ENCODE data around the gene OR52N4. TPM values are rescaled to one million over a fixed set of nuclear protein-coding genes. Genes with fewer than 3 reads are reported as not detected.

OR52N4 gene
- total and polyA plus RNA-seq, 2 of the 8 experiments (the other 6 are each of a cell fraction or from before 2014, with no cell fraction given): 3.7 TPM; not detected in 1

GRCh38 chr11:5722622-5723021 is 31.4 kb upstream of the OR52N4 start:
- Histone ChIP-seq H3K4me2 (ENCODE audit: insufficient read depth in 1 of 2, low read depth in 2 of 2, low read length in 2 of 2) (no peak overlapping the region), H3K27me3 (replicated peaks in 1 of 4; ENCODE audit: control insufficient read depth in 3 of 4, extremely low read depth in 1 of 4, insufficient read depth in 3 of 4, low read length in 3 of 4) (no peaks in the 10 kb centered on the region), H3K23ac (ENCODE audit: insufficient read length) (no peak overlapping the region), H2BK120ac (replicated peaks; ENCODE audit: low read depth, low read length) (no peak overlapping the region), H3K36me3 (ENCODE audit: control insufficient read depth in 2 of 4, insufficient read depth in 4 of 4, low read length in 3 of 4) (no peaks in the 10 kb centered on the region), H4K5ac (ENCODE audit: insufficient read length, low read depth, low read length) (no peak overlapping the region), H3K79me1 (ENCODE audit: low read depth, low read length) (no peaks in the 10 kb centered on the region), H2BK5ac (ENCODE audit: low read depth, low read length) (no peak overlapping the region), H3K4ac (replicated peaks; ENCODE audit: insufficient read length, low read depth, low read length) (no peak overlapping the region), H4K91ac (replicated peaks; ENCODE audit: insufficient read length, low read length) (no peak overlapping the region), H3K4me3 (ENCODE audit: extremely low read depth in 1 of 4, insufficient read depth in 2 of 4, low read depth in 3 of 4, low read length in 4 of 4) (no peak overlapping the region), H2BK15ac (ENCODE audit: low read length) (no peak overlapping the region), H3K56ac (replicated peaks; ENCODE audit: insufficient read length, low read depth, low read length) (no peak overlapping the region), H2BK12ac (ENCODE audit: low read depth, low read length) (no peak overlapping the region), H3K27ac (ENCODE audit: low read depth, low read length) (no peak overlapping the region), H3K23me2 (ENCODE audit: low read depth, low read length) (no peaks in the 10 kb centered on the region), H3K79me2 (ENCODE audit: control insufficient read depth in 1 of 2, insufficient read depth in 2 of 2, low read length in 2 of 2) (no peaks in the 10 kb centered on the region), H2BK20ac (ENCODE audit: low read length) (no peak overlapping the region), H4K20me1 (replicated peaks in 1 of 2; ENCODE audit: control insufficient read depth in 1 of 2, insufficient read depth in 2 of 2, low read length in 2 of 2) (no peaks in the 10 kb centered on the region), H4K8ac (ENCODE audit: extremely low read depth, insufficient read depth, low read length) (no peak overlapping the region), H3K14ac (ENCODE audit: insufficient read length) (no peak overlapping the region), H3K4me1 (replicated peaks in 1 of 4; ENCODE audit: control insufficient read depth in 3 of 4, insufficient read depth in 4 of 4, low read length in 3 of 4) (no peaks in the 10 kb centered on the region), H3K9ac (replicated peaks in 1 of 4; ENCODE audit: extremely low read depth in 1 of 4, low read depth in 3 of 4, low read length in 3 of 4) (no peak overlapping the region), H2AFZ (ENCODE audit: low read length) (no peak overlapping the region), H3K18ac (ENCODE audit: extremely low read depth, low read length) (no peak overlapping the region), H2AK5ac (ENCODE audit: low read depth, low read length) (no peak overlapping the region), H3K9me3 (ENCODE audit: insufficient read depth in 2 of 2, low read depth in 1 of 2, low read length in 1 of 2) (no peaks in the 10 kb centered on the region)
- ChIA-PET POLR2A (ENCODE audit: partially characterized antibody) (no interaction called here), CTCF (ENCODE audit: partially characterized antibody) (interaction anchor here (1.9 kb wide), 1 partner anchor 10 kb away, joined by 5 read pairs; no protein-coding TSS in a partner anchor)
- FAIRE-seq: no peak
- 87% methylated on average over 2 of the region's 2 CpGs; no CpG with 5 or more reads in 1 of the 2 experiments for WGBS, 2 experiments (ENCODE audit: extremely low coverage in 1 of 2, insufficient coverage in 1 of 2, insufficient read length in 1 of 2, insufficient replicate concordance in 2 of 2, low coverage in 1 of 2, low lambda C conversion rate in 2 of 2, missing lambda C conversion rate in 1 of 2)
- DNase-seq (ENCODE audit: low read depth in 1 of 2, low spot score in 2 of 2): no peak
- TF ChIP-seq CBX5 (IDR thresholded peaks at IDR 0.05; ENCODE audit: low read depth, low read length): no peak
- TF ChIP-seq KDM4A (IDR thresholded peaks at IDR 0.05; ENCODE audit: low read depth, low read length, severe bottlenecking): no peak
- no peak for TF ChIP-seq SP2 (IDR thresholded peaks at IDR 0.05; ENCODE audit: low read length)
- TF ChIP-seq RBBP5 (IDR thresholded peaks at IDR 0.05; ENCODE audit: borderline replicate concordance, low read depth, low read length): no peak
- TF ChIP-seq HDAC6 (IDR thresholded peaks at IDR 0.05; ENCODE audit: low read depth, low read length): no peak

All from H1 (cell line).